ENCODE results near the gene NRCAM. TPM values are rescaled to one million over a fixed set of nuclear protein-coding genes. Genes with fewer than 3 reads are reported as not detected.

Gene NRCAM
- total RNA-seq, 1 donor from 2014 or later: 9.3 TPM

DNA sequence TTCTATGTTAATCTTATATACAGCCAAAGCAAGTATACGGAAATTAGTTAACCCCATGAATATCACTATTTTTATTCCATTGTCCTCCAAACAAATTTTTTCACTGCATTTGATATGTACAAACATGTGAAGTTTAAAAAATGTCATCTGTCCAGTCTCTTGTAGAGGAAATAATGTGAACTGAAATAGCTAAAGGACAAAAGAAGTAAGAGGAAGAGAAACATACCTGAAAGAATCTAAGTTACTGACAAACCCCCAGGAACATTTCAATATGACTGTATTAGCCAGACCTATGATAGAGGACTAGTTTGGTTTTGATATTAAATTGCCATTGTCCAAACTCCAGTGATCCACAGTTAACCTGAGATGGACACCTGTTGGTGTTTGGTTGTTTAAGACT, 80.6 kb downstream of the NRCAM start:
- H3K9me3 ChIP-seq (ENCODE audit: insufficient read depth, low read depth, low read length): no peaks in the 10 kb centered on the region
- no peaks in the 10 kb centered on the region for H3K36me3 ChIP-seq (ENCODE audit: insufficient read depth, low read length)
- no peaks in the 10 kb centered on the region for H3K27me3 Mint-ChIP-seq (ENCODE audit: low read depth, unreplicated experiment)
- H3K4me1 ChIP-seq (ENCODE audit: insufficient read depth, low read length): no peaks in the 10 kb centered on the region
- H3K4me2 ChIP-seq (ENCODE audit: low read length): no peak overlapping the region
- DNase-seq (ENCODE audit: low read depth): no peak
- no peaks in the 10 kb centered on the region for H3K36me3 Mint-ChIP-seq (ENCODE audit: low read depth, unreplicated experiment)
- no peaks in the 10 kb centered on the region for H3K4me1 Mint-ChIP-seq (ENCODE audit: low read depth, unreplicated experiment)
- peaks cover 3% of the 10 kb centered on the region for H3K79me2 ChIP-seq (ENCODE audit: insufficient read depth, low read length)
- no peak overlapping the region for H3K4me3 Mint-ChIP-seq (ENCODE audit: unreplicated experiment)
- no peak for TF ChIP-seq EZH2 (IDR thresholded peaks at IDR 0.05; ENCODE audit: insufficient read depth, low read length)
- TF ChIP-seq, protein P1, sequence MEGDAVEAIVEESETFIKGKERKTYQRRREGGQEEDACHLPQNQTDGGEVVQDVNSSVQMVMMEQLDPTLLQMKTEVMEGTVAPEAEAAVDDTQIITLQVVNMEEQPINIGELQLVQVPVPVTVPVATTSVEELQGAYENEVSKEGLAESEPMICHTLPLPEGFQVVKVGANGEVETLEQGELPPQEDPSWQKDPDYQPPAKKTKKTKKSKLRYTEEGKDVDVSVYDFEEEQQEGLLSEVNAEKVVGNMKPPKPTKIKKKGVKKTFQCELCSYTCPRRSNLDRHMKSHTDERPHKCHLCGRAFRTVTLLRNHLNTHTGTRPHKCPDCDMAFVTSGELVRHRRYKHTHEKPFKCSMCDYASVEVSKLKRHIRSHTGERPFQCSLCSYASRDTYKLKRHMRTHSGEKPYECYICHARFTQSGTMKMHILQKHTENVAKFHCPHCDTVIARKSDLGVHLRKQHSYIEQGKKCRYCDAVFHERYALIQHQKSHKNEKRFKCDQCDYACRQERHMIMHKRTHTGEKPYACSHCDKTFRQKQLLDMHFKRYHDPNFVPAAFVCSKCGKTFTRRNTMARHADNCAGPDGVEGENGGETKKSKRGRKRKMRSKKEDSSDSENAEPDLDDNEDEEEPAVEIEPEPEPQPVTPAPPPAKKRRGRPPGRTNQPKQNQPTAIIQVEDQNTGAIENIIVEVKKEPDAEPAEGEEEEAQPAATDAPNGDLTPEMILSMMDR (IDR thresholded peaks at IDR 0.05; ENCODE audit: insufficient read depth, low read depth, low read length): no peak
- no peaks in the 10 kb centered on the region for H4K20me1 ChIP-seq (ENCODE audit: insufficient read depth, low read length)
- H3K27ac ChIP-seq (ENCODE audit: low read depth, low read length): no peak overlapping the region
- no peak overlapping the region for H3K27ac Mint-ChIP-seq (ENCODE audit: unreplicated experiment)
- no peak for FAIRE-seq
- H3K9me3 Mint-ChIP-seq (ENCODE audit: unreplicated experiment): no peaks in the 10 kb centered on the region
- H2AFZ ChIP-seq (ENCODE audit: low read depth, low read length): no peak overlapping the region
- no peak overlapping the region for H3K9ac ChIP-seq (ENCODE audit: low read length)
- no peak overlapping the region for H3K4me3 ChIP-seq (ENCODE audit: insufficient read depth, low read depth, low read length)
- no peaks in the 10 kb centered on the region for H3K27me3 ChIP-seq (ENCODE audit: insufficient read depth, low read length)

- no peaks in the 10 kb centered on the region for H3K9me3 Mint-ChIP-seq (ENCODE audit: unreplicated experiment)
- no peaks in the 10 kb centered on the region for H3K27me3 Mint-ChIP-seq (ENCODE audit: low read depth, unreplicated experiment)
- no peaks in the 10 kb centered on the region for H3K36me3 ChIP-seq (ENCODE audit: insufficient read depth, low read length)
- H3K4me1 ChIP-seq (ENCODE audit: insufficient read depth, low read length): no peaks in the 10 kb centered on the region
- FAIRE-seq (no peak), DNase-seq (ENCODE audit: low read depth) (no peak)
- H2AFZ ChIP-seq (ENCODE audit: low read depth, low read length): no peak overlapping the region
- H3K4me3 Mint-ChIP-seq (ENCODE audit: unreplicated experiment): no peak overlapping the region
- H3K4me2 ChIP-seq (ENCODE audit: low read length): no peak overlapping the region
- H3K36me3 Mint-ChIP-seq (ENCODE audit: low read depth, unreplicated experiment): no peaks in the 10 kb centered on the region
- H3K9ac ChIP-seq (ENCODE audit: low read length): no peak overlapping the region
- peaks cover 3% of the 10 kb centered on the region for H3K79me2 ChIP-seq (ENCODE audit: insufficient read depth, low read length)
- H3K4me3 ChIP-seq (ENCODE audit: insufficient read depth, low read depth, low read length): no peak overlapping the region
- no peaks in the 10 kb centered on the region for H4K20me1 ChIP-seq (ENCODE audit: insufficient read depth, low read length)
- H3K27me3 ChIP-seq (ENCODE audit: insufficient read depth, low read length): no peaks in the 10 kb centered on the region
- no peak for TF ChIP-seq EZH2 (IDR thresholded peaks at IDR 0.05; ENCODE audit: insufficient read depth, low read length)
- TF ChIP-seq, protein P1 (IDR thresholded peaks at IDR 0.05; ENCODE audit: insufficient read depth, low read depth, low read length): no peak
- H3K9me3 ChIP-seq (ENCODE audit: insufficient read depth, low read depth, low read length): no peaks in the 10 kb centered on the region
- no peak overlapping the region for H3K27ac Mint-ChIP-seq (ENCODE audit: unreplicated experiment)
- no peak overlapping the region for H3K27ac ChIP-seq (ENCODE audit: low read depth, low read length)
- H3K4me1 Mint-ChIP-seq (ENCODE audit: low read depth, unreplicated experiment): no peaks in the 10 kb centered on the region
Observed at GRCh38 chr7:108374899-108375298, 81.3 kb downstream of the NRCAM start.

- no peak overlapping the region for H3K27ac Mint-ChIP-seq (ENCODE audit: unreplicated experiment)
- Histone ChIP-seq H3K9me3 (ENCODE audit: insufficient read depth, low read depth, low read length) (no peaks in the 10 kb centered on the region), H3K27ac (ENCODE audit: low read depth, low read length) (no peak overlapping the region), H3K4me1 (ENCODE audit: insufficient read depth, low read length) (no peaks in the 10 kb centered on the region), H3K4me3 (ENCODE audit: insufficient read depth, low read depth, low read length) (no peak overlapping the region), H3K36me3 (ENCODE audit: insufficient read depth, low read length) (no peaks in the 10 kb centered on the region), H3K27me3 (ENCODE audit: insufficient read depth, low read length) (no peaks in the 10 kb centered on the region), H4K20me1 (ENCODE audit: insufficient read depth, low read length) (no peaks in the 10 kb centered on the region), H3K9ac (ENCODE audit: low read length) (no peak overlapping the region), H3K79me2 (ENCODE audit: insufficient read depth, low read length) (peaks cover 3% of the 10 kb centered on the region), H3K4me2 (ENCODE audit: low read length) (no peak overlapping the region), H2AFZ (ENCODE audit: low read depth, low read length) (no peak overlapping the region)
- no peaks in the 10 kb centered on the region for H3K27me3 Mint-ChIP-seq (ENCODE audit: low read depth, unreplicated experiment)
- no peak overlapping the region for H3K4me3 Mint-ChIP-seq (ENCODE audit: unreplicated experiment)
- no peak for TF ChIP-seq EZH2 (IDR thresholded peaks at IDR 0.05; ENCODE audit: insufficient read depth, low read length)
- TF ChIP-seq, protein P1 (IDR thresholded peaks at IDR 0.05; ENCODE audit: insufficient read depth, low read depth, low read length): no peak
- FAIRE-seq (no peak), DNase-seq (ENCODE audit: low read depth) (peak; percentile 25)
- H3K4me1 Mint-ChIP-seq (ENCODE audit: low read depth, unreplicated experiment): peaks cover 2% of the 10 kb centered on the region
- no peaks in the 10 kb centered on the region for H3K9me3 Mint-ChIP-seq (ENCODE audit: unreplicated experiment)
- H3K36me3 Mint-ChIP-seq (ENCODE audit: low read depth, unreplicated experiment): no peaks in the 10 kb centered on the region
Observed at GRCh38 chr7:108372618-108373017, 83.6 kb downstream of the NRCAM start.
